HCT116 (cell line): ENCODE measurements around the gene TMEM145.

ENCODE experiments used
- CEBPB ChIP-seq: IDR thresholded peaks from 2 replicates; pipeline ENCODE4 v1.6.1; 2012; ENCODE audit warnings: low read depth
- EGR1 ChIP-seq: IDR thresholded peaks from 2 replicates; pipeline ENCODE4 v1.6.1; 2012; ENCODE audit warnings: low read depth
- EZH2 ChIP-seq: fragments of 200-600 bp; sonication (generic); IDR thresholded peaks from 2 replicates; pipeline ENCODE4 v1.6.1; 2017; ENCODE audit warnings: antibody characterized with exemption, mixed run types
- EZH2phosphoT487 ChIP-seq: fragments of 200-600 bp; IDR thresholded peaks from 2 replicates; pipeline ENCODE4 v1.6.1; 2018; ENCODE audit warnings: antibody characterized with exemption, borderline replicate concordance
- POLR2A ChIP-seq: IDR thresholded peaks from 2 replicates; pipeline ENCODE4 v1.7.0; 2011; ENCODE audit warnings: borderline replicate concordance; ENCODE audit not compliant: insufficient read depth, insufficient read length; ENCODE audit errors: extremely low read depth
- POLR2AphosphoS5 ChIP-seq: IDR thresholded peaks from 2 replicates; pipeline ENCODE4 v1.6.1; 2011; ENCODE audit warnings: mild to moderate bottlenecking, low read depth, low read length, moderate library complexity
- SIN3A ChIP-seq: IDR thresholded peaks from 2 replicates; pipeline ENCODE4 v1.6.1; 2012; ENCODE audit warnings: low read depth
- SP1 ChIP-seq: IDR thresholded peaks from 2 replicates; pipeline ENCODE4 v1.6.1; 2012; ENCODE audit warnings: low read depth
- YY1 ChIP-seq: IDR thresholded peaks from 2 replicates; pipeline ENCODE4 v1.6.1; 2011; ENCODE audit warnings: low read length, low read depth, moderate library complexity, mild to moderate bottlenecking; ENCODE audit not compliant: insufficient replicate concordance; ENCODE audit errors: extremely low read depth
- ZFX ChIP-seq: fragments of 450-650 bp; IDR thresholded peaks from 2 replicates; pipeline ENCODE4 v1.6.1; 2017
- ZNF274 ChIP-seq: fragments of 200-500 bp; sonication (Bioruptor generic); IDR thresholded peaks from 2 replicates; pipeline ENCODE4 v1.6.1; 2014; ENCODE audit warnings: mild to moderate bottlenecking, low read depth, low read length, inconsistent platforms
- TF ChIP-seq, protein P1 (sequence below), 3 experiments: fragments of 200-600 bp in 1 of 3; sonication (generic) in 1 of 3; IDR thresholded peaks in 2 of 3; conservative IDR thresholded peaks in 1 of 3; 2 replicates each; pipeline ENCODE4 v1.5.1; 2012 to 2017; ENCODE audit warnings: low read depth in 2 of 3, low read length in 2 of 3, antibody characterized with exemption in 1 of 3, borderline replicate concordance in 1 of 3, control low read depth in 1 of 3, mild to moderate bottlenecking in 1 of 3, mixed read lengths in 1 of 3, mixed run types in 1 of 3, moderate library complexity in 1 of 3; ENCODE audit not compliant: insufficient read depth in 1 of 3
- TF ChIP-seq, protein P2 (sequence below): IDR thresholded peaks from 2 replicates; pipeline ENCODE4 v1.6.1; 2012

DNA sequence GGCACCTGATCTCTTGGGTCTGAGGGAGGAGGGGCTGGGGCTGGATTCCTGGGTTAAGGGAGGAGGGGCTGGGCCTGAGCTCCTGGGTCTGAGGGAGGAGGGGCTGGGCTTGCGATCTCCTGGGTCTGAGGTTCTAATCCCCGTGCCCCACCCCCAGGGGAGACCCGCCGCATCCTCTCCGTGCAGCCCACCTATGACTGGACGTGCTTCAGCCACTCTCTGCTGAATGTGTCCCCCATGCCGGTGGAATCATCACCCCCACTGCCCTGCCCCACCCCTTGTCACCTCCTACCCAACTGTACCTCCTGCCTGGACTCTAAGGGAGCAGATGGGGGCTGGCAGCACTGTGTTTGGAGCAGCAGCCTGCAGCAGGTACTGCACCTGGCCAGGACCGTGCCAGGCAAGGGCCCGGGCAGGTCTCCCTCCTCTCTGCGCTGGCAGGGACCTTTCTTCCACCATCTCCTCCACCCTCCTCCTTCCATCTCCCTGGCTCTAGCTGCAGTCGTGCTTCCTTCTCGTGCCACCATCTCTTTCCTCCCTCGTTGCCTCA lies 49.9 kb downstream of the TMEM145 start:
- TF ChIP-seq, protein P1, sequence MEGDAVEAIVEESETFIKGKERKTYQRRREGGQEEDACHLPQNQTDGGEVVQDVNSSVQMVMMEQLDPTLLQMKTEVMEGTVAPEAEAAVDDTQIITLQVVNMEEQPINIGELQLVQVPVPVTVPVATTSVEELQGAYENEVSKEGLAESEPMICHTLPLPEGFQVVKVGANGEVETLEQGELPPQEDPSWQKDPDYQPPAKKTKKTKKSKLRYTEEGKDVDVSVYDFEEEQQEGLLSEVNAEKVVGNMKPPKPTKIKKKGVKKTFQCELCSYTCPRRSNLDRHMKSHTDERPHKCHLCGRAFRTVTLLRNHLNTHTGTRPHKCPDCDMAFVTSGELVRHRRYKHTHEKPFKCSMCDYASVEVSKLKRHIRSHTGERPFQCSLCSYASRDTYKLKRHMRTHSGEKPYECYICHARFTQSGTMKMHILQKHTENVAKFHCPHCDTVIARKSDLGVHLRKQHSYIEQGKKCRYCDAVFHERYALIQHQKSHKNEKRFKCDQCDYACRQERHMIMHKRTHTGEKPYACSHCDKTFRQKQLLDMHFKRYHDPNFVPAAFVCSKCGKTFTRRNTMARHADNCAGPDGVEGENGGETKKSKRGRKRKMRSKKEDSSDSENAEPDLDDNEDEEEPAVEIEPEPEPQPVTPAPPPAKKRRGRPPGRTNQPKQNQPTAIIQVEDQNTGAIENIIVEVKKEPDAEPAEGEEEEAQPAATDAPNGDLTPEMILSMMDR (IDR thresholded peaks at IDR 0.05 in 2 of 3, conservative IDR thresholded peaks at IDR 0.05 in 1 of 3; ENCODE audit: borderline replicate concordance in 1 of 3, insufficient read depth in 1 of 3, low read depth in 2 of 3, low read length in 2 of 3), result no peak
- TF ChIP-seq, protein P2, sequence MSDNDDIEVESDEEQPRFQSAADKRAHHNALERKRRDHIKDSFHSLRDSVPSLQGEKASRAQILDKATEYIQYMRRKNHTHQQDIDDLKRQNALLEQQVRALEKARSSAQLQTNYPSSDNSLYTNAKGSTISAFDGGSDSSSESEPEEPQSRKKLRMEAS, result no peak
- TF ChIP-seq EZH2, result no peak
- TF ChIP-seq POLR2A, result no peak
- TF ChIP-seq SP1, result no peak
- TF ChIP-seq SIN3A, result no peak
- no peak for TF ChIP-seq EGR1
- TF ChIP-seq EZH2phosphoT487, result no peak
- no peak for TF ChIP-seq ZNF274
- TF ChIP-seq ZFX, result no peak
- TF ChIP-seq YY1, result no peak
- no peak for TF ChIP-seq POLR2AphosphoS5
- TF ChIP-seq CEBPB, result no peak
